OCI-LY7 (cell line): ENCODE measurements around the gene MCAT. TPM values are rescaled to one million over a fixed set of nuclear protein-coding genes. Genes with fewer than 3 reads are reported as not detected.

Experiments
- BruUV-seq: library from RNA; stranded (reverse); fragments of 400-500 nt; replicated peaks from 2 replicates; lab custom pipeline; 2021; lab: Mats Ljungman, UMichigan
- CTCF ChIA-PET: fragments of 300-600 bp; sonication (Branson Sonifier 250); formaldehyde crosslinking; loops from one replicate; lab custom pipeline; 2022; ENCODE audit warnings: antibody characterized with exemption; ENCODE audit not compliant: unreplicated experiment; lab: Charles Lee
- POLR2A ChIA-PET: fragments of 300-600 bp; sonication (Branson Sonifier 250); formaldehyde crosslinking; loops from one replicate; lab custom pipeline; 2022; ENCODE audit warnings: antibody characterized with exemption; lab: Charles Lee
- DNase-seq: peaks from one replicate; pipeline ENCODE4 v3.0.0-alpha.2; 2015; ENCODE audit warnings: low spot score
- H2AFZ ChIP-seq: fragments of 200-600 bp; sonication (generic), shearing (Covaris generic); 2 replicates; pipeline ENCODE4 v1.6.1; 2014; ENCODE audit warnings: mild to moderate bottlenecking, antibody characterized with exemption, low read length, moderate library complexity
- H3K27ac ChIP-seq: fragments of 200-600 bp; sonication (generic); 2 replicates; pipeline ENCODE4 v1.5.1; 2014; ENCODE audit warnings: mixed run types, low read depth, mild to moderate bottlenecking, moderate library complexity, low read length, inconsistent platforms; ENCODE audit not compliant: poor library complexity, severe bottlenecking
- H3K36me3 ChIP-seq: fragments of 200-600 bp; sonication (generic); 2 replicates; pipeline ENCODE4 v1.6.1; 2014; ENCODE audit warnings: mild to moderate bottlenecking, antibody characterized with exemption, low read length, moderate library complexity, mixed read lengths; ENCODE audit not compliant: insufficient read depth
- H3K4me1 ChIP-seq: fragments of 200-600 bp; sonication (generic); 2 replicates; pipeline ENCODE4 v1.5.1; 2014; ENCODE audit warnings: mild to moderate bottlenecking, low read length; ENCODE audit not compliant: insufficient read depth, poor library complexity, severe bottlenecking
- H3K4me2 ChIP-seq: fragments of 200-600 bp; sonication (generic); 2 replicates; pipeline ENCODE4 v1.6.1; 2014; ENCODE audit warnings: mild to moderate bottlenecking, low read length
- H3K4me3 ChIP-seq: fragments of 200-600 bp; sonication (generic); 2 replicates; pipeline ENCODE4 v1.5.1; 2014; ENCODE audit warnings: mild to moderate bottlenecking, low read depth, low read length; ENCODE audit not compliant: poor library complexity, severe bottlenecking
- H3K79me2 ChIP-seq: fragments of 200-600 bp; sonication (generic); 2 replicates; pipeline ENCODE4 v1.6.1; 2016; ENCODE audit warnings: low read depth, mild to moderate bottlenecking, low read length, moderate library complexity, mixed read lengths; ENCODE audit not compliant: insufficient read depth
- H3K9me2 ChIP-seq: fragments of 200-600 bp; sonication (generic); 2 replicates; pipeline ENCODE4 v1.6.1; 2016; ENCODE audit warnings: mild to moderate bottlenecking, low read length, mixed read lengths; ENCODE audit not compliant: insufficient read depth
- H3K9me3 ChIP-seq: fragments of 200-600 bp; sonication (generic); 2 replicates; pipeline ENCODE4 v1.6.1; 2014; ENCODE audit warnings: mild to moderate bottlenecking, mixed run types, low read length, mixed read lengths
- H4K20me1 ChIP-seq: fragments of 200-600 bp; sonication (generic); 2 replicates; pipeline ENCODE4 v1.6.1; 2014; ENCODE audit warnings: mild to moderate bottlenecking, antibody characterized with exemption, low read length, moderate library complexity, mixed read lengths; ENCODE audit not compliant: insufficient read depth
- CTCF ChIP-seq: fragments of 200-600 bp; sonication (generic); conservative IDR thresholded peaks from 2 replicates; pipeline ENCODE4 v1.5.1; 2014; ENCODE audit warnings: mild to moderate bottlenecking, antibody characterized with exemption, low read length, moderate library complexity, mixed read lengths
- EZH2phosphoT487 ChIP-seq: fragments of 200-600 bp; sonication (generic); IDR thresholded peaks from 2 replicates; pipeline ENCODE4 v1.6.1; 2018; ENCODE audit warnings: low read depth, borderline replicate concordance, mild to moderate bottlenecking, mixed run types, antibody characterized with exemption, low read length, moderate library complexity, mixed read lengths
- intact Hi-C: fragments of 100-400 bp; cut with micrococcal nuclease; formaldehyde crosslinking; loops from one replicate; pipeline ENCODE4 v1.10.0; 2022; ENCODE audit not compliant: unreplicated experiment
- total RNA-seq, 2 experiments: library from RNA; depleted of rRNA in 1 of 2; stranded (reverse); fragments of >200 nt in 1 of 2; shearing (Covaris generic) in 1 of 2; gene quantifications; 2 replicates each; pipeline ENCODE4 v1.2.3, GENCODE V29; 2014 to 2022

MCAT gene
- total RNA-seq, 2 experiments from 2014 or later: 30.6 to 33.2 TPM

DNA sequence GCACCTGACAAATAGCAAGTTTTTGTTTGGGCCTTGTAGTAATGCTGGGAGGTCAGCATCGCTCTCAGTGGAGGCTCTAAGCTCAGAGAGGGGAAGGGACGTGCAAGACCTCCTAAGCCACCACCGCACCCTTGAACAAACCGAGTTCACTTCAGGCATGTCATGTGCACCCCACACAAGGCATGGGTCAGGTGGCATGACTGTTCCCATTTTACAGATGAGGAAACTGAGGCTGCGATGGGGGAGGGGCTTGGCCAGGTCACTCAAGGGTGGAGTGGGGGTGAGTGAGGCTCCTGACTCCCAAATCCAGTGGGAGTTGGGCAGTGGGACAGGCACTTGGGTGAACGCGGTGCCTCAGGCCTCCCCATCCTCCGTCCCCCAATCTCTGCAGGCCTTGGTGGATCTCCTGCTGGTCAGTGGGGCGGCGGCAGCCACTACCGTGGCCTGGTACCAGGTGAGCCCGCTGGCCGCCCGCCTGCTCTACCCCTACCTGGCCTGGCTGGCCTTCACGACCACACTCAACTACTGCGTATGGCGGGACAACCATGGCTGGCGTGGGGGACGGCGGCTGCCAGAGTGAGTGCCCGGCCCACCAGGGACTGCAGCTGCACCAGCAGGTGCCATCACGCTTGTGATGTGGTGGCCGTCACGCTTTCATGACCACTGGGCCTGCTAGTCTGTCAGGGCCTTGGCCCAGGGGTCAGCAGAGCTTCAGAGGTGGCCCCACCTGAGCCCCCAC, 19.4 kb upstream of the MCAT start:
- CTCF ChIA-PET: no interaction called here
- DNase-seq: no peak
- no TSS peak for BruUV-seq
- Histone ChIP-seq H3K9me2 (no peaks in the 10 kb centered on the region), H3K4me2 (no peak overlapping the region), H3K4me1 (no peaks in the 10 kb centered on the region), H3K27ac (no peak overlapping the region), H2AFZ (no peak overlapping the region), H3K36me3 (peaks cover under 1% of the 10 kb centered on the region; the same call in 1 of the 2 replicates), H3K9me3 (no peaks in the 10 kb centered on the region), H3K4me3 (no peak overlapping the region), H4K20me1 (no peaks in the 10 kb centered on the region), H3K79me2 (no peaks in the 10 kb centered on the region)
- intact Hi-C loops: no loop called here
- TF ChIP-seq EZH2phosphoT487 (no peak), CTCF (no peak)
- POLR2A ChIA-PET: interaction anchor here (0.5 kb wide), 1 partner anchor 252 kb away, joined by 7 read pairs; no protein-coding TSS in a partner anchor

DNA sequence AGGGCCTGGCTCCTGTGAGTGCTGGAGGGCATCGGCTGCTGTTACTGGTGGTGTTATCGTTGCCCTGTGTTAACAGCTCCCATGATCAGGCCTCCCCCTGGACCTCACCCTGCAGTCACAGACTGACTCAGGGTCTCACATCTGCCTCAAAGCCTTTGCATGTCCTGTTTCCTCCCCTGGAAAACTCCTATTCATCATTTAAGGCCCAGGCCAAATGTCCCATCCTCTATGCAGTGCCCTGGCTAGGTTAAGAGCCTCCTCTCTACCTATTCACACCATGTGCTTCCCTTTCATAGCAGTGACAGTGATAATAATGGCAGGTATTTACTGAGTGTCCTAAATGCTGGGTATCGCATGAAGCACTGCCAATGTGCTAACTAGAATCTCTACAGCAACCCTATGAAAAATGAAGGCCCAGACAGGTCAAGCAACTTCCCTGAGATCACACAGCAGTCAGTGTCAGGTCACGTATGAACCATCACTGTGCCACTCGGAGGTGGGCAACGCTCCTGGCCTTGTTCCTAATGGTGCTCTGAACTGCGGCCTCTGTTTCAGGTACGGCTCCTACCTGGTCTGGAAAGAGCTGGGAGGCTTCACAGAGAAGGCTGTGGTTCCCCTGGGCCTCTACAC, 17.4 kb upstream of the MCAT start:
- TF ChIP-seq EZH2phosphoT487 (no peak), CTCF (no peak)
- no peaks in the 10 kb centered on the region for H3K4me1 ChIP-seq
- intact Hi-C loops: no loop called here
- no peak overlapping the region for H3K4me3 ChIP-seq
- no peak overlapping the region for H3K4me2 ChIP-seq
- ChIA-PET POLR2A (no interaction called here), CTCF (interaction anchor here (0.5 kb wide), 1 partner anchor 27 kb away, joined by 3 read pairs; no protein-coding TSS in a partner anchor)
- no peaks in the 10 kb centered on the region for H3K9me2 ChIP-seq
- H4K20me1 ChIP-seq: no peaks in the 10 kb centered on the region
- no peaks in the 10 kb centered on the region for H3K9me3 ChIP-seq
- no TSS peak for BruUV-seq
- no peaks in the 10 kb centered on the region for H3K79me2 ChIP-seq
- no peak overlapping the region for H2AFZ ChIP-seq
- H3K36me3 ChIP-seq: no peaks in the 10 kb centered on the region
- H3K27ac ChIP-seq: no peak overlapping the region
- no peak for DNase-seq
